Peyer's patch (tissue), 4 donors: Measurements from ENCODE around the gene LYRM1.

Source experiments
- POLR2A ChIP-seq, 2 donors: fragments of 450-650 bp; IDR thresholded peaks; one replicate each; pipeline ENCODE4 v1.5.1; 2017; ENCODE audit warnings: antibody characterized with exemption in 2 of 2, mild to moderate bottlenecking in 2 of 2, moderate library complexity in 2 of 2
- TF ChIP-seq, protein P1 (sequence below), 6 experiments: fragments of 450-650 bp in 4 of 6; fragments of 200-600 bp in 2 of 6; sonication (generic) in 1 of 6; IDR thresholded peaks; one replicate each; pipeline ENCODE4 v1.5.1; 2017 to 2019; ENCODE audit warnings: antibody characterized with exemption in 6 of 6, mild to moderate bottlenecking in 3 of 6, moderate library complexity in 1 of 6

DNA sequence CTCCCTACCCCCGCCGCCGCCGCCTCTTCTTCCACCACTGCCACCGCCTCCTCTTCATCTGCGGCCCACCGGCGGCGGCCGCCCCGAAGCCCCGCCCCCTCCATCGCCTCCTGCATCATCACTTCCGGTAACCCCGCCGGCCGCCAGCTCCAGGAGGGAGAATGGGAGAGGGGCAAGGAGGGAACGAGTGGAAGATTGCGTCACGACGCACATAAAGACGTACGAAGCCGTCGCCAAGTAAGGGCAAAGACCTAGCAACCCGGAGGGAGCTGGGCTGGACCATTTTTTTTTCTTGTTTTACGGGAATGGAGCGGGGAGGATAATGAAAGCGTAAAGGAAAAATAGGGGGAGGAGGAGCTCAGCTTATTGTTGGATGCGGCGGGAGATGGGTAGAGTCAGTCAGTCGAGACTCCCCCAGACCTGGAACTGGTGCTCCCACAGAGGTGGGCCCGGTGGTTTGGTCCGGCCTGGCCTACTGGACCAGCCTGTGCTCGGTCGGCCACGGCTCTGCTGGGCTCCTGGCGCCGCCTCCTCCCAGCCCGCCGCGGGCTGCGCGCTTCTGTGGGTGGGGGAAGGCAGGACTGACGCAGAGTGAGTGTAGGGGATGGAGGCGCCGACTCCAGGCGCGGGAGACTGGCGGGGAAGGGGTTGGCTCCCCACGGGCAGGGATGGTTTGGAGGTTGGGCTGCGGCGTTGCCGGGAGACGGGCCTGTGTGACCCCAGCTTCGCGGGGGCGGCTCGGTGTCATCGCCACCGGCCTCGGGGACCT lies at the start of gene LYRM1, which contains the start of gene DCUN1D3:
- TF ChIP-seq, protein P1, sequence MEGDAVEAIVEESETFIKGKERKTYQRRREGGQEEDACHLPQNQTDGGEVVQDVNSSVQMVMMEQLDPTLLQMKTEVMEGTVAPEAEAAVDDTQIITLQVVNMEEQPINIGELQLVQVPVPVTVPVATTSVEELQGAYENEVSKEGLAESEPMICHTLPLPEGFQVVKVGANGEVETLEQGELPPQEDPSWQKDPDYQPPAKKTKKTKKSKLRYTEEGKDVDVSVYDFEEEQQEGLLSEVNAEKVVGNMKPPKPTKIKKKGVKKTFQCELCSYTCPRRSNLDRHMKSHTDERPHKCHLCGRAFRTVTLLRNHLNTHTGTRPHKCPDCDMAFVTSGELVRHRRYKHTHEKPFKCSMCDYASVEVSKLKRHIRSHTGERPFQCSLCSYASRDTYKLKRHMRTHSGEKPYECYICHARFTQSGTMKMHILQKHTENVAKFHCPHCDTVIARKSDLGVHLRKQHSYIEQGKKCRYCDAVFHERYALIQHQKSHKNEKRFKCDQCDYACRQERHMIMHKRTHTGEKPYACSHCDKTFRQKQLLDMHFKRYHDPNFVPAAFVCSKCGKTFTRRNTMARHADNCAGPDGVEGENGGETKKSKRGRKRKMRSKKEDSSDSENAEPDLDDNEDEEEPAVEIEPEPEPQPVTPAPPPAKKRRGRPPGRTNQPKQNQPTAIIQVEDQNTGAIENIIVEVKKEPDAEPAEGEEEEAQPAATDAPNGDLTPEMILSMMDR (IDR thresholded peaks at IDR 0.05) = no peak
- TF ChIP-seq POLR2A (IDR thresholded peaks at IDR 0.05) = peak; percentile 75 to 81
